Measurements from ENCODE around the gene SPP1.

GRCh38 chr4:87965501-87965975, 10.0 kb upstream of the SPP1 start:
- TF ChIP-seq, protein P1, sequence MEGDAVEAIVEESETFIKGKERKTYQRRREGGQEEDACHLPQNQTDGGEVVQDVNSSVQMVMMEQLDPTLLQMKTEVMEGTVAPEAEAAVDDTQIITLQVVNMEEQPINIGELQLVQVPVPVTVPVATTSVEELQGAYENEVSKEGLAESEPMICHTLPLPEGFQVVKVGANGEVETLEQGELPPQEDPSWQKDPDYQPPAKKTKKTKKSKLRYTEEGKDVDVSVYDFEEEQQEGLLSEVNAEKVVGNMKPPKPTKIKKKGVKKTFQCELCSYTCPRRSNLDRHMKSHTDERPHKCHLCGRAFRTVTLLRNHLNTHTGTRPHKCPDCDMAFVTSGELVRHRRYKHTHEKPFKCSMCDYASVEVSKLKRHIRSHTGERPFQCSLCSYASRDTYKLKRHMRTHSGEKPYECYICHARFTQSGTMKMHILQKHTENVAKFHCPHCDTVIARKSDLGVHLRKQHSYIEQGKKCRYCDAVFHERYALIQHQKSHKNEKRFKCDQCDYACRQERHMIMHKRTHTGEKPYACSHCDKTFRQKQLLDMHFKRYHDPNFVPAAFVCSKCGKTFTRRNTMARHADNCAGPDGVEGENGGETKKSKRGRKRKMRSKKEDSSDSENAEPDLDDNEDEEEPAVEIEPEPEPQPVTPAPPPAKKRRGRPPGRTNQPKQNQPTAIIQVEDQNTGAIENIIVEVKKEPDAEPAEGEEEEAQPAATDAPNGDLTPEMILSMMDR (conservative IDR thresholded peaks at IDR 0.05; ENCODE audit: low read depth, low read length): no peak
- no peak for TF ChIP-seq EZH2 (IDR thresholded peaks at IDR 0.05; ENCODE audit: low read length, unreplicated experiment)
